HS-5 (cell line): Measurements from ENCODE around the gene HMGB2.

Experiments used
- DNase-seq: peaks from one replicate; pipeline ENCODE4 v3.0.0-alpha.2; 2012; ENCODE audit warnings: low read depth

Gene HMGB2

DNA sequence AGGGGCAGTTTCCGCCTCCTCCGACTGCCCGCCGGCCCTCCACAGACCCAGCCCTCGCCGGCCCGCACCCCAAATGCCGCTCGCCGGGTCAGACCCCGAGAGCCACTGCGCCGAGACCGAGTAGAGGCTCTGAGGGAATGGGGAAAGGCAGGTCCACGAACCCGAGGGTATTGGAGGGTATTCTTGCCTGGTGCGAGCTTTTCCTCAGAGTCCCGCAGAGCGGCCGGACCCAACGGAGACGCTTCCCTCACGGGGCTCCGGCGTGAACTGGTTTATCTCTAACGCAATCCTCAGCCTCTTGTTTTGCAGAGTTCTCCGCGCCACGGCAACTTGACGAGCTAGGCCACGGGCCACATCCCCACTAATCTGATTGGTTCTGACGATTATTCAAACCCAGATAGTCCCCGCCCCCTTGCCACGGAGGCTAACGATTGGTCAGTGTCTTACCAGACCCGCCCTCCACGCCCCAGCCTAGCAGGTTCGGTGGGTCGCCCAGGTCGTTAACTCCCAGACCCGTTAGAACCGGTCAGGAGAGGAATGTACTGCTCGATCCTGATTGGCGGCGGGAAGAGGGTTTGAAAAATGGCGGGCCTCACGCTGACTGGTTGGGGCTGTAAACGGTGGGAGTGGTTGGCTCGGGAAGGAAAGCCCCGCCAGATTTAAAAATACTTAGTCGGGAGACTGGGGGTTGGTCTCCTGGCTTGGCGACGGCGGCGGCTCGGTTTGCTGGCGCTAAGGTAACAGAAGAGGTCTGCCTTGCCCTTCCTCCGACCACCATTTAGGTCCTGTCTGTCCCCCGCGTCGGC lies at the start of gene HMGB2:
HMGB2 (minus strand) TSS at position 274 of the 806 bp plus-strand sequence. CDS start 709 bp downstream, outside the sequence.
- DNase-seq: peak; percentile 97

DNA sequence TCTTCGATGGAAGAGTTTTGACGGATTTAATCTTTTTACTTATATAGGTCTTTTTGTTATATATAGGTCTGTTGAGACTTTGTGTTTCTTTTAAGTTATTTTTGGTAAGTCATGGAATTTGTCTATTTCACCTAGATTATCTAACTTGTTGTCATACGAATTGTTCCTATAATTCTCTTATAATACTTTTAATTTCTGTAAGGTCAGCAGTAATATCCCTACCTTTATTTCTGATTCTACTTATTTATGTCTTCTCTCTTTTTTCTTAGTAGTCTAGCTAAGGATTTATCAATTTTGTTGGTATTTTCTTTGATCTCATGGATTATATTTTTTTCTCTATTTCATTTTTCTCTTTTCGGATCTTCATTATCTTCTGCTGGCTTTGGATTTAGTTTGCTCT lies 48.2 kb upstream of the HMGB2 start:
- DNase-seq: no peak

DNA sequence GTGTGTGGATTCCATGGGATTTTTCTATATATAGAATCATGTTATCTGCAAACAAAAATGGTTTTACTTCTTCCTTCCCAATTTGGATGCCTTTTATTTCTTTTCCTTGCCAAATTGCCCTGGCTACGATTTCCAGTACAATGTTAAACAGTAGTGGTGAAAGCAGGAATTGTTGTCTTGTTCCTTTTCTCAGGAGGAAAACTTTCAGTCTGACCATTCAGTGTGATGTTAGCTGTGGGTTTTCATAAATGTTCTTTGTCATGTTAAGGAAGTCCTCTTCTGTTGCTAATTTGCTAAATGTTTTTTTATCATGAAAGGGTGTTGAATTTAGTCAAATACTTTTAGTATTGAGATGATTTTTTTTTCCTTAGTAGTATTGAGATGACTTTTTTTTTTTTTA lies 47.5 kb upstream of the HMGB2 start:
- no peak for DNase-seq

DNA sequence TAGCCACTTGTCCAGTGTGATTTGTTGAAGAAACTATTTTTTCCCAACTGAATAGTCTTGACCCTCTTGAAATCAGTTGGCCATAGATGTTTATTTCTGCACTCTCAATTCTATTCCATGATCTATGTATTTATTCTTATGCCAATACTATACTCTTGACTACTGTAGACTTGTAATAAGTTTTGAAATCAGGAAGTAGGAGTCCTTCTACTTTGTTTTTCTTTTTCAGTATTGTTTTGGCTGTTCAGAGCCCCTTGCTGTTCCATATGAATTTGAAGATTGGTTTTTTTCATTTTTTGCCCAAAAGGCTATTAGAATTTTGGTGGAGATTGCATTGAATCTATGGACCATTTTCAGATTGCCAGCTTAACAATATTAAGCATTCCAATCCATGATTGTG lies 46.8 kb upstream of the HMGB2 start:
- no peak for DNase-seq

DNA sequence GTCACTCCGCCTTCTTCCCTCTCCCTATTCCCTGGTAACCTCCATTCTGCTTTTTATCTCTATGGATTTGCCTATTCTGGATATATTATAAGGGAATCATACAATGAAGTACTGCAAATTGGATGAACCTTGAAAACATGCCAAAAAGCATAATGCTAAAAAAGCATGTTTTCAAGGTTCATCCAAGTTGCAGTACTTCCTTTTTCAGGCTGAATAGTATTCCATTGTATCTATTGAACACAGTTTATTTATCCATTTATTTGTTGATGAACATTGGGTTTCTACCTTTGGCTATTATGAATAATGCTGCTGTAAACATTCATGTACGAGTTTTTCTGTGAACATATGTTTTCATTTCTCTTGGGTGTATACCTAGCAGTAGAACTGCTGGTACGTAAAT lies 45.8 kb upstream of the HMGB2 start:
- no peak for DNase-seq

DNA sequence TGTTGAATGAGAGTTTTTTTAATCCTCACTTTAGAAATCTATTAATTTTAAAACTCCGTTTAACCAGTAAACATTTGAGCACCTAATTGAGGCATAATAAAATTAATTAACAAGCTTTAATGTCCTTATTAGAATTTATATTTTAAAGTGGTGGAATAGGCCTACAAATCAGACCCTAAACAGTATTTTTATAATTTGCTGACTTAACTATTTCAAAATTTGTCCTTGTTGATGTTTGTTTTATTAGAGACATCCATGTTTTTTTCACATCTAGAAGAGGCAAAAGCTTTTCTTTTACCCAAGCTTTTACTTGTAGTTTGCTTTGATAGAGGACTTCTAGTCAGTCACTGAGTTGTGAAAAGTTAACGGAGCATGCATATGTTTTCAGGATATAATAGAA lies 40.4 kb upstream of the HMGB2 start:
- DNase-seq: no peak

DNA sequence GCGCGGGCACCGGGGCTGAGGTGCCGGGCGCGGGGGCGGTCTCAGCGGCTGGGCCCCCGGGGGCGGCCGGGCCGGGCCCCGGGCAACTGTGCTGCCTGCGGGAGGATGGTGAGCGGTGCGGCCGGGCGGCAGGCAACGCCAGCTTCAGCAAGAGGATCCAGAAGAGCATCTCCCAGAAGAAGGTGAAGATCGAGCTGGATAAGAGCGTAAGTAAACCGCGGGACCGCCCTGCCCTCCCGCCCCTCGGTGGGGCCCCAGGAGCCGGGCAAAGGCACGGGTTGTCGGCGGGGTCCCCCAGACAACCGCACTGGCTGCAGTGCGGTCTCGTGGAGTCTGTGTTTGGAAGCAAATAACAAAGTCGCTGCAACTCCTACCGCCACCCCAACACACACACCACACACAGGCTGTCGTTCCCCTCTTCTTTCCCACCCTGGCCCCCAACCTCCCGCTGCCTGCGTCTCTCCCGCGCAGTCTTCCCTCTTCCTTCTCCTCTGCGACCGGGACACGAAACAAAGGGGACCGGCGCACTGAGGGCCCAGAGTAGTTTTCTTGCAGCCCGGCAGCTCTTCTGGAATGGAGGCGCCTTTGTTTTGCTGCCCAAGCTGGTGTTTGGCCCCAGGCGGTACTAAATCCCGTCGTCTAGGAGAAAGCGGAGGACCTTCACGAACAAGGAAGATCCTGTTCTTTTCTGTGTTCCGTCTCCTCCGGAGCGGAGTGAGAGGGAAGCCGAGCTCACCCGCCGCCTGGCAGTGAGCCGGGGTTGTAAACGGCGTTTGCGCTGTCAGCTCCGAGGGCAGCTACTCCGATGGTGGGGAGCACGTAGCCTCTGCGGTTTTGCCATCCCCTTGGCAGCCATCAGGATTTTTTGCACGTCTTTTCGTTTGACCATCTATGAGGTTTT lies 37.4 kb upstream of the HMGB2 start:
- peak; percentile 51 for DNase-seq

DNA sequence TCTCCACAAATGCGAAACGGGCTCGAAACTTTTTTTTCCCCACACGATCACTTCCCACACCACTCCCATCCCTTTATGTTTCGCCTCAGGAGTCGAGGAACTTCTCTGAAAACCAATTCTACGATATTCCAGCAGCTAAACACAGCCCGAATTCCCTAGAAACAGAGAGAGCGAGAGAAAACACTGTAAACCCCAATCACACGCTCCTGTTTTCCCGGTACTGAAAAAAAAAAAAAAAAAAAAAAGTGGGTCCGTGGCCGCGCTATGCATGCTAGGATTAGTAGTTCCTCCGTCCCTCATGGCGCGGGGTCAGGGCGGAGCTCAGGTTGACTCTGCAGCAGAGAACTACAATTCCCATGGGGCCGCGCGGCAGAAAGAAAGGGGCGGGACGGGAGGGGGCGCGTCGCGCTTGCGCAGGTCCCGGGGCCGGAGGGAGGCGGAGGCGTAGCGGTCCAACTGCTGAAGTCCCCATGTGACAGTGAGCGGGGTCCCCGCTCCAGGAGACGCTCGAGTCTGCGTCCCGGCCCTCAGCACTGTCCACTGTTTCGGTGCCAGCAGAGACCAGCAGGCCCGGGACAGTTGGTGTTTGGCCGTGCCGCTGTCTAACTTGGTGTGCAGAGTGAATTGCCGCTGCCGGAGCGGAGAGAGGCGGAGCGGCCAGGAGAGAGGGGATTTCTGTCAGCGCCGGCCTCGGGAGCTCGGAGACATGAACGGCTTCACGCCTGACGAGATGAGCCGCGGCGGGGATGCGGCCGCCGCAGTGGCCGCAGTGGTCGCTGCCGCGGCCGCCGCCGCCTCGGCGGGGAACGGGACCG lies 36.5 kb upstream of the HMGB2 start, which contains the start of gene SAP30:
SAP30 (plus strand) TSS at position 478 of the 815 bp plus-strand sequence; CDS start at position 707, 229 bp downstream.
- peak; percentile 87 for DNase-seq

DNA sequence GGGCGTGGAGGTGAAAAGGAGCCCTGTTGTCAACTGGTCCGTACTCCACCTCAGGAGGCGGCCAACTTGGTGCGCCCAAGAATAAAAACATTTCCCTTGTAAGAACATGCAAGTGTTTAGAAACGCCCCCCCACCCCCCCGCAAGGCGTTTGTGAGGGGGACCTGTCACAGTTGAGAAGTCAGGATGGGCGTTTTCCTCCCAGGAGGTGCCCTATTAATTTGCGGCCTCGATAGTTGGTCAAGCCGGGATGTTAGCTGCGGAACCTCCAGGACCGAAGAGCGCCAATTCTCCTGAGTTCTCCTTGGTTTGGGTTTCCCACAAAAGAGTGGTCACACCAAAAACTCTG lies 35.9 kb upstream of the HMGB2 start:
- DNase-seq: no peak

DNA sequence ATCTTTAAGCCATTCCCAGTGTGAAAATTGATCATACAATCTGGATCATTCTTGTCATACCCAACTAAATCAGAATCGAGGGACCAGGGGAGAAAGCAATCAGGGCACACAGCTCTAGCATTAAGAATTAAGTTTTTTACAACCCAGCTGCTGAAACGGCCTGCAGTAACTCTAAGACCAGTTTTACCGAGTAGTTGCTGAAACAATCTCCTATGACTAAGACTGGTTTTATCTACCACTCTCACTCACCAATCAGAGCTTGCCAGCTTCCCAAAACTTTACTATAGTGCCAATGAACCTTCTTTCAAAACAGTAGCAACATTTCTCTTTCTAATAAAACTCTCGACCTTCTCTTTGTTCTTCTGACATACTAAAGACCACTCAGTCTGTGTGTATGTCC lies 33.8 kb upstream of the HMGB2 start:
- no peak for DNase-seq

DNA sequence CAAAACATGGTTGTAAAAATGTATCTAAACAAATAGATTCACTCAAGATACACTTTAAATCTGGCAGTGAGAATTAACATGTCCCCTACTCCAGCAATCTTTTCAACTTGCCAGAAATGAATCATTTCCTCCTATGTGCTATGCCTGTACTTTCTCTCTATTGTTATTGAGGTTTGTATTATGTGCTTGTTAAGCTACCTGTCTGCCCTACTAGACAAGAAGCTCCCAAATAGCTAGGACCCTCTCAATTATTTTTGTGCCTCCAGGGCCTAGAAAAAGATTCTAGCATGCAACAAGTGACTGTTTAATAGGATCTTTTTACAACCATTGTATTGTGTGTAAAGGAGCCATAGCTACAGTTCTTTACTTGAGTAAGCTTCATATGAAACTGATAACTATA lies 33.1 kb upstream of the HMGB2 start:
- no peak for DNase-seq

DNA sequence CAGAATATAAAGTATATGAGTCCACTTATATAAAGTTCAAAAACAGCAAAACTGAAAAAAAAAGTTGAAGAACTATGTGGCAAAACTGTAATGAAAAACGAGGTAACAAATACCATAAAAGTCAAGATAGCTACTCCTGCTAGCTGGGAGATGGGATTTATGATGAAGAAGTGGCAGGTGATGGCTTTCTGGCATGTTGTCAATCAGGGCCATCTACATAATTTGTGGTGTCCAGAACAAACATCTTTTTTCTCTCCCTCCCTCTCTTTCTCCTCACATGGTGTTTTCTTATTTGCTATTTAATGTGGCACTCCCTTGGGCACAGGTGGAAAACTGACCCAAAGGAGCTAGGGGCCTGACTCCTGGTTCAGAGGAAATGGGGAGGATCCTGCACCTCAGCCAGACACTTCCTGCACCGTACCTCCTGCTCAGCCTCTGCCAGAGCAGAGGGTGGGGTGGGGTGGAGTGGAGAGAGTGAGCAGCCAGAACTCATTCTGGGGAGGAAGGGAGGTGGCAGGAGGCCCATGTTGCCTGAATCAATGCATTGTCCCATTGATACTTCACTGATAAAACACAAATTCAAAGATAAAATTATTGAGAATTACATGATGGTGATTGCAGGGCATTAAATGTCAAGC lies 31.3 kb upstream of the HMGB2 start:
- DNase-seq: no peak

DNA sequence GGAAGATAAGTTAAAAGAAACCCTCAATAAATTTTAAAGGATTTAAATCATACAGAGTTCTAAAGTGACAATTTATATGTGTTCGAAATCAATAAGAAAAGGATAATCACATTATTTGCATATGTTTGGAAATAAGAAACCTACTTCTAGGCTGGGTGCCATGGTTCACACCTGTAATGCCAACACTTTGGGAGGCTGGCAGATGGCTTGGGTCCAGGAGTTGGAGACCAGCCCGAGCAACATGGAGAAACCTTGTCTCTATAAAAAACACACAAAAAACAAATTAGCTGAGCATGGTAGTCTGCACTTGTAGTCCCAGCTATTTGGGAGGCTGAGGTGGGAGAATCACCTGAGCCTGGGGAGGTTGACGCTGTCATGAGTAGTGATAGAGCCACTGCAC lies 28.5 kb upstream of the HMGB2 start:
- DNase-seq: no peak

DNA sequence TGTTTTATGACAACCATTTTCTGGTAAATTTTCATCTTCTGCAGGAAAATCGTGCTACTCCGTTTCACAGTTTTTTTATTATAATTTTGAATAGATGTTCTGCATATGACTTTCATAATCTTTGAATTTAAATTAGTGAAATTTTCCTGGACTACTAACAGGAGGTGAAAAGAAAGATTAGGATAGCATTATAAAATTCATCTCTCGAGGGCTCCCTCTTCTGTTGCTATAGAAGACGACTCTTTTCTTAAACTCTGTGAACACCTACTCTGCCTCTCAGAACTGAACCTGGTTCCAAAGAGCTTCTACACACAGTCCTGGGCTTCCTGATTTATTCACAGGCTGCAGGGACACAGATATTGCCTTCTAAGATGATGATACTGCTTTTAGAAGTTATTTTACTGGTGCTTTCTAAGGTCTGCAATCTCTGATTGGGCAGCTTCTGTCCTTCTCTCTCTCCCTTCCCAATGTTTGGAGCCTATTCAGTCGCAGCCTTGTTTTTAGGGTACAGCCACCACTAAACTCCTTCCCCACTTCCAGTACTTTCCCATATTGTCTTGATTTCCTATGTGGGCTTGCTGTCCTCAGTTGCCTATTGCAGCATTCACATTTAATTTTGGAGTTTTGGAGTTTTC lies 26.5 kb upstream of the HMGB2 start:
- no peak for DNase-seq

DNA sequence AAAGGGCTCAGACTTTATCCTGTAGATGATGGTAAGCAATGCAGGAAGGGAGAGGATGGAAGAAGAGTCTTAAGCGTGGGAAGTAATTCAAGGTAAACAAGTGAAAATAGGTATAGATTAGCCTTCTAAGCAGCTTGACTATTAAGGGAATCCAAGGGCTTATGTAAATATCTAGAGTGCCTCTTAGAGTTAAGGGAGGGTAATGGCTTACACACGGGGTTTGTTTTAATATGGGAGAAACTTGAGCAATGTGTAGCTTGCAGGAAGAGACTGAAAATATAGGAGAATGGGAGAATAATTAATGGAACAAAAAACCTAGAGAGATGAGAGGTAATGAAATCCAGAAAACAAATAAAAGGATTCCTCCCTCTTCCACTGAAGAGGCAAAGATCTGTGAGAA lies 23.8 kb upstream of the HMGB2 start:
- no peak for DNase-seq

DNA sequence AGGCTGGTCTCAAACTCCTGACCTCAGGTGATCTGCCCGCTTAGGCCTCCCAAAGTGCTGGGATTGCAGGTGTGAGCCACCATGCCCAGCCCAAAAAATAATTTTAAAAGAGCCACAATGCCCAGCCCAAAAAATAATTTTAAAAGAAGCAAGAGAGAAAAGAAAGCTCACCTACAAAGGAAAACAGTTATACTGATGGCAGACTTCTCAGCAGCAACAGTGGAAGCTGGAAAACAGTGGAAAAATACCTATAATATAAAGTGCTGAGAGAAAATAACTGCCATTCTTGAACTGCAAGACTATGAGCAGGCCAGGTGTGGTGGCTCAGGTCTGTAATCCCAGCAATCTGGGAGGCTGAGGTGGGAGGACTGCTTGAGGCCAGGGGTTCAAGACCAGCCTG lies 13.3 kb upstream of the HMGB2 start:
- DNase-seq: no peak

DNA sequence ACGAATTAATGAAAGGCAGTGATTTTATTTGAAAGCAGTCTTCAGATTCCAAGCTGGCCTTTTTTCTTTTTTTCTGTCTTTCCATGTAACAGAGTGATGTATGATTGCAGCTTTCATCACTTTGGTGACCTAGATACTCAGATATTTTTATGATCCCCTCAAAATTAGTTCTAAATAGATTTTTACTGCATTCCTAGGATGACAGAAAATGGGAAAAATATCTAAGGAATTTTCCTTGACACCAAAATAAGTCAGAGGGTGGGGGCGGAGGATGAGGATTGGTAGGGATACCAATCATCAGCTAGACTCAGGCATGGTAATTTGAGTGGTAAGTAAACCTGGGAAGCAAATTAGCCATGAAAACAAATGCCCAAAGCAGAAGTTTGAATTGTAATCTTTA lies 11.9 kb upstream of the HMGB2 start:
- DNase-seq: peak; percentile 86

DNA sequence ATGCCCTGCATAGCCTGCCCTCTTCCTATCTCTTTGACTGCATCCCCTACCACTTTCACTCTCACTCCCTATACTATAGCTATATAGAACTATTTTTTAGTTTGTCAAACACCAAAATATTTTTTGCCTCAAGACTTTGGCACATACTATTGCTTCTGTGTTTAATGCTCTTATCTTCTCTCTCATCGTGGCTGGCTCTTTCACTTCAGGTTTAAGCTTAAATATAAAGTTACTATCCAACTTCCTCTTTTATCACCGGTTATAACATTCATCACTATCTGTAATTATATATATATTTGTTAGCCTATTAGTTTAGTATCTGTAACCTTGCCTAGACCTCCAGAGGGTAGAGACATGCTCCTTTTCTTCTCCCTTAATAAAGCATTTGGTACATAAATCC lies 11.5 kb upstream of the HMGB2 start:
- no peak for DNase-seq

DNA sequence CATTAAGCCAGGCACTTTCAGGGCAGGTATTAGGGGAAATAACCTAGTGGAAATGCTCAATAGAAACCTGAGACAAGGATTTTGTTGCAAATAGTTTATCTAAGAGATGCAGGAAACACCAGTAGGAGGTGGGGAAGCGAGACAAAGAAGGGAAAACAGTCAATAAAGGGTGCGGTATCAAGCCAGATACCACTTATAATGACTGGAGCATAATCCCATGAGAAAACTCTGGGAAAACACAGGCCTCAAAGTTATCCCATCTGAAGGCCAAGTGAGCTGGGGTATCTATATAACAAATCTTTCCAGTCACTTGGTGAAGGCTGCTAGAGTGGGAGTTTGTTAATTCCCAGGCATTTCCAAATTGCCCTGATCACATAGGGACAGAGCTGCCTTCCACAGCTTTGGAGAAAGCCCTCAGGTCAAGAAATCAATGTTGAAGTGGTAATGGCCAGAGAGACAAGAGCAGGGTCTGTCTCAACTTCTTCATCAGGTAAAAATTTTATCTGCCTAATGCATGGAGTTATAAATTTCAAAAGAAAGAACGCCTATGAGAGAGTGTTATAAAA lies 9.8 kb upstream of the HMGB2 start:
- no peak for DNase-seq

DNA sequence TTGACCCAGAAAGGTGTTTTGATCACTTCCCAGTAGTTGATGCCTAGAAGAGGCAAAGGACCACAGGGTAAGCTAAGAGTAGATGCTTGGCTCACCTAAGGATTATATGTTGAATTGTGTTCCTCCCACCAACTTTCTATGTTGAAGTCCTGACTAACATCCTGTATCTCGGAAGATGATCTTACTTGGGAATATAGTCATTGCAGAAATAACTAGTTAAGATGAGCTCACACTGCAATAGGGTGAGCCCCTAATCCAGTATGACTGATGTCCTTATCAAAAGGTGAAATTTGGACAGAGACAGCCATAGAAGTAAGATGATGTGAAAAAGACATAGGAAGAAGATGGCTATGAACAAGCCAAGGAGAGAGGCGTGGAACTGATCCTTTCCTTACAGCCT lies 3.3 kb upstream of the HMGB2 start:
- no peak for DNase-seq
